DMS114 treated with DMSO at 0.1 percent for 48 hours (cell line): ENCODE measurements around the gene PPM1G.
"Not testable (repeated sequence)": the region's sequence is repeated elsewhere in the genome, so short reads cannot be mapped to it uniquely, and the experiment has no call there.

Experiments
- DNase-seq: peaks from one replicate; lab custom pipeline; 2025; ENCODE audit not compliant: unreplicated experiment; lab: John Stamatoyannopoulos, UW

Gene PPM1G

GRCh38 chr2:27376151-27376865 lies 33.1 kb downstream of the PPM1G start:
- no peak for DNase-seq

GRCh38 chr2:27375513-27376099 lies 33.8 kb downstream of the PPM1G start:
- DNase-seq = no peak

GRCh38 chr2:27373567-27373966 lies 35.8 kb downstream of the PPM1G start:
- DNase-seq = no peak

GRCh38 chr2:27372937-27373336 lies 36.5 kb downstream of the PPM1G start:
- DNase-seq = no peak

- no peak for DNase-seq
Measured at GRCh38 chr2:27370816-27371620, 38.4 kb downstream of the PPM1G start.

- peak; percentile 98 for DNase-seq
Measured at GRCh38 chr2:27370026-27370815, 39.2 kb downstream of the PPM1G start, which contains the start of the genes EIF2B4 and SNX17. Gene EIF2B4 (minus strand): TSS chr2:27370338. CDS start chr2:27370314, 24 bp downstream. Gene SNX17 (plus strand): TSS chr2:27370616. CDS start chr2:27370744, 128 bp downstream.

GRCh38 chr2:27369471-27370025 lies 39.8 kb downstream of the PPM1G start:
- no peak for DNase-seq

- no peak for DNase-seq
Measured at GRCh38 chr2:27363933-27364332, 45.5 kb downstream of the PPM1G start.

GRCh38 chr2:27362678-27363420 lies 46.5 kb downstream of the PPM1G start:
- no peak for DNase-seq

GRCh38 chr2:27356382-27357181 lies 52.8 kb downstream of the PPM1G start, which contains the start of gene GTF3C2:
Gene GTF3C2 (minus strand): TSS chr2:27356764. CDS start chr2:27343554, 13,210 bp downstream.
- peak; percentile 95 for DNase-seq

GRCh38 chr2:27356056-27356381 lies 53.4 kb downstream of the PPM1G start:
- no peak for DNase-seq

- DNase-seq = no peak
Measured at GRCh38 chr2:27354597-27354927, 54.8 kb downstream of the PPM1G start.

GRCh38 chr2:27353762-27354596 lies 55.4 kb downstream of the PPM1G start:
- no peak for DNase-seq

GRCh38 chr2:27353386-27353761 lies 56.0 kb downstream of the PPM1G start:
- not testable (repeated sequence) for DNase-seq

GRCh38 chr2:27351802-27352598 lies 57.4 kb downstream of the PPM1G start:
- DNase-seq = no peak

GRCh38 chr2:27350106-27350693 lies 59.2 kb downstream of the PPM1G start:
- DNase-seq = no peak

GRCh38 chr2:27347641-27348040 lies 61.8 kb downstream of the PPM1G start:
- no peak for DNase-seq
